GM21360 (cell line): ENCODE measurements around the gene TSGA10IP.

Source experiments
- ATAC-seq: cut with Tn5 transposase; IDR thresholded peaks from one replicate; pipeline ENCODE4 v1.9.1; 2021; ENCODE audit warnings: mild to moderate bottlenecking, moderate library complexity; ENCODE audit not compliant: unreplicated experiment

The TSGA10IP gene

DNA sequence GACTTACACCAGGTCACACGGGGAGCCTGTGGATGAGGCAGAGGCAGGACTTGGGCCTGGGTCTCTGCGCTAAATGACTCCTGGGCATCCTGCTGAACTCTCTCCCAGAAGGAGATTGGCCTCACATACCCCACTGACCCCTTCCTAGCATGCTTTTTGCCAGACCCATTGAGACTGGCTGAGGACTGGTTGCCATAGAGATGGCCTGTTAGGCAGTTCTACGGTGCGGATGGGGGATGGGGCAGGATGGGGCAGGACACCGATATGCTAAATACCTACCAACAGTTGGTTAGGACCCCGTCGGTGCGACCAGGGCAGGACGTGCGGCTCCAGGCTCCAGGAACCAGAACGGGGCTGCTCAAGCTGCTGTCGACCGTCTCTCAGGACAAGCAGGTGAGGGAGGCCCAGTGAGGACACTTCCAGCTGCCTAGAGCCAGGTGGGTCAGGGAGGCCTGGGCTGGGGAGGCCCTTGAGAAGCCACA, at the start of gene TSGA10IP:
Gene TSGA10IP, plus strand, starts transcription at position 51 of the 482 bp plus-strand sequence. Its CDS starts 196 bp downstream, at position 247.
- ATAC-seq = no peak

DNA sequence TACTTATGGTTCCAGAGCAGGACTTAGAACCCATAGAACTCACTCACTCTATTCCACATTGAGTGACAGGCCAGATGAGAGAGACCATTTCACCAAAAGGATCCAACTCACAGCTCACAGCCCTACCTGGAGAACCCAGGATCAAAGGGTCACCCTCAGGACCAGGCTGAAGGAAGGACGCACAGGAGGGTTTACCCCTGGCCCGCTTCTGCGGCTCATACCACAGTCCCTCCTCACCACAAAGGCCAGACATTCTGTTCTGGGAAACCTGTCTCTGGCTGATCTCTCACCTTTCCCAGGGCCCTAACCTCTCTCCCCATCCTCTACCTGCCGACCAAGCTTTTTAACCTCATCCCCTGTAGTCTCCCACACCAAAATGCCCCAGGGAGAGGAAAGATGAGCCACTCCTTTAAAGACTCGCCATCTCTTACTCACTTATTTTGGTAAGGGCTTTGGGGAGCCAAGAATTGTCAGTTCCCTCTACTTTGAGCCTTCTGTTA, 49.7 kb upstream of the TSGA10IP start:
- ATAC-seq = no peak

DNA sequence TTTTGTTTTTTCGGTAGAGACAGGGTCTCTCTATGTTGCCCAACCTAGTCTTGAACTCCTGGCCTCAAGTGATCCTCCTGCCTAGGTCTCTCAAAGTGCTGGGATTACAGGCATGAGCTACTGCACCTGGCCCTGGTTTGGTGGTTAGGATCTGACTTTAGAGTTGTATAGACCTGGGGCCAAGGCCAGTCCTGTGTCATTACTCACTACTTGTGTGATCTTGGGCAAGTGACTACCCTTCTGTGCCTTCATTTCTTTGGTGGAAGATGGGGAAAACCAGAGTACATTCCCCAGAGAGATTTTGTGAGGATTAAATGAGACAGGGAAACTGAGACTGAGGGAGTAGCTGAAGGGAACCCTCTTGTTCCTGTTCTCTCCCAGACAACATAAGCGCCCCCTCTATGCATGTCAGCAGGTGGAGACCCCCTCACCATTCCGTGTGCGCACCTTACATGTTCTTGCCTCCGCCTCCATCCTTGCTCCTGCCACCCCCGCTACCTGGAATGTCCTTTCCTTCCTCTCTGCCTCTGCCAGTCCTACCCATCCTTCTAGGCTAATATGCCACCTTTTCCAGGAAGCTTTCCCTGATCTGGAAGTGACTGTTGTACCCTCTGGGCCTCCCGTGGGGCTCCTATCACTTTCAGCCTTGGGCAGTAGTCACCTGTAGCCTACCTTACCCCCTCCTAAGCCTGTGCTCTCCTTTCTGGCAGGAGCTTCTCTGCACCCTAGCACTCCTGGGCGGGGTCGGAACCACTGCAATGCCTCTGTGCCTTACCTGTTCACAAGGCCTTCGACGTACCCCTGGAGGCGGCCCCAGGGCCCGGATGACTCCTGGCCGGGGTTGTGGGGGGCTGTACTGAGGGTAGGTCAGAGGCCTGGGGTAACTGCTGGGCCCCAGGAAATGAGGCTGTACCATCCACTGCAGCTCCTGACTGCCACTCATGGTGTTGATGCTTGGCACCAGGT, 49.0 kb upstream of the TSGA10IP start:
- no peak for ATAC-seq

DNA sequence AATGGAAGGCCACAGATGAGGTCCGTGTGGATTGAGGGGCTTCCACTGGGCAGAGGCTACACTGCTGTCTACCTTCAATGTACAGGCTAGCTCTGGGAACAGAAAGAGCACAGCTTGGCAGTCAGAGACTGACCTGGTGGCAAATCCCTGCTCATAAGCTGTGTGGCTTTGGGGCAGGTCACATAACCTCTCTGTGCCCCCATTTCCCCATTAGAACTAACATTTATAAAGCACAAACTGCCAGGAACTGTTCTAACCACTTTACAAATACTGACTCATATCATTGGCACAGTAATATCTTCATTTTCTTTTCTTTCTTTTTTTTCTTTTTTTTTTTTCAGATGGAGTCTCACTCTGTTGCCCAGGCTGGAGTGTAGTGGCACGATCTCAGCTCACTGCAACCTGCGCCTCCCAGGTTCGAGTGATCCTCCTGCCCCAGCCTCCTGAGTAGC, 48.2 kb upstream of the TSGA10IP start:
- no peak for ATAC-seq

DNA sequence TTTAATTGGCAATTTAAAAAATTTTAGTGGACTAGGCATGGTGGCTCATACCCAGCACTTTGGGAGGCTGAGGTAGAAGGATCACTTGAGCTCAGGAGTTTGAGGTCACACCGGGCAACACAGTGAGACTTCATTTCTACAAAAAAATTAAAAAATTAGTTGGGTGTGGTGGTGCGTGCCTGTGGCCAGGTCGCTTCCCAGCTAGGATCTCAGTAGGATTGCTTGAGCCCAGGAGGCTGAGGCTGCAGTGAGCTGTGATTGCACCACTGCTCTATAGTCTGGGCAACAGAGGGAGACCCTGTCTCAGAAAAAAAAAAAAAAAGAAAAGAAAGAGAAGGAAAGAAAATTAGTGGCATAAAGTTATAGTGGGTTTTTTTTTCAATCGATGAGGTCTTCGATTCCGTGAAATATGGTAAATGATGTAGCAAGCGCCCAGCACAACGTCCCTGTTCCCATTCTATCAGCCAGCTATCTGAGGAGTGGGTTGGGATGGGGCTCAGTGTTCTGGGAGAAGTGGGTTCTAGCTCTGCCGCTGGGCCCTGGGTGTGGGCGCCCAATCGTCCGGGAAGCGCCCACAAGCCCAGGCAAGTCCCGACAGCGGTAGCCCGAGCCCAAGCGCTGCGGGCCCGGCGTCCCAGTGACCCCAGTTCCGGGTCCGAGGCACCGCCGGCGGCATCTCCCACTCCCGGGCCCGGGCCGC, 46.5 kb upstream of the TSGA10IP start:
- ATAC-seq = no peak

DNA sequence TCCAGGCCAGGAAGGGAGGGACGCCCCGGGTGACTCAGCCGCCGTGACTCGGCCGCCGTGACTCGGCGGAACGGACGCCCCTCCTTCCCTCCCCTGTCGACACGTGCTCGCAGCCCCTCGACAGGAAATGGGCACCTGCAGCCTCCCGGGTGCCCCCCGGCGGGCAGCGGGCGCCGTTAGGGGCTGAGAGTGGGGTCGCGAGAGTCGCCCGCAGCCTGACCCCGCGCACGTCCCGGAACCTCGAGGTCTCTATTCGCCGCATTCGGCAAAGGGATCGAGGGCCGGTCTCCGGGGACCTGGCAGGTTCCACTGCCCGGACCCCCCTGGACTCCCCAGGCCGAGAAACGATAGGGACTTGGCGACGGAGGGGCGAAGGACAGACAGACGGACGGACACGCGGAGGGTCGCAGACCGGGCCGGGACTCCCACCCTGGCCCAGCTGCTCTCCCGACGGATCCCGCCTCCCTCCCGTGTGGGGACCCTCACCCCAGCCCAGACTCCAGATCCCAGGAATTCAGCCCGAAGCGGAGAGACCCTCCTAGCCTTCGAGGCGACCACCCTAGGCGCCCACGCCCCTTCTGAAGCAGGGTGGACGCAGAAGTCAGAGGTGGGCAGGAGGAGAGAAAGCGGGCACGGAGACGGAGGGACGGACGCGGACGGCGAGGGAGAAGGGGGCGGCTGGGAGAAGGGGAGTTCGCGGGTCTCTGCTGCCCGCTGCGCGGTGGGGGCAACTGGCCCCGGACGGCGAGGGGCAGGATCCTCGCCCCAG, 45.7 kb upstream of the TSGA10IP start:
- ATAC-seq = no peak

DNA sequence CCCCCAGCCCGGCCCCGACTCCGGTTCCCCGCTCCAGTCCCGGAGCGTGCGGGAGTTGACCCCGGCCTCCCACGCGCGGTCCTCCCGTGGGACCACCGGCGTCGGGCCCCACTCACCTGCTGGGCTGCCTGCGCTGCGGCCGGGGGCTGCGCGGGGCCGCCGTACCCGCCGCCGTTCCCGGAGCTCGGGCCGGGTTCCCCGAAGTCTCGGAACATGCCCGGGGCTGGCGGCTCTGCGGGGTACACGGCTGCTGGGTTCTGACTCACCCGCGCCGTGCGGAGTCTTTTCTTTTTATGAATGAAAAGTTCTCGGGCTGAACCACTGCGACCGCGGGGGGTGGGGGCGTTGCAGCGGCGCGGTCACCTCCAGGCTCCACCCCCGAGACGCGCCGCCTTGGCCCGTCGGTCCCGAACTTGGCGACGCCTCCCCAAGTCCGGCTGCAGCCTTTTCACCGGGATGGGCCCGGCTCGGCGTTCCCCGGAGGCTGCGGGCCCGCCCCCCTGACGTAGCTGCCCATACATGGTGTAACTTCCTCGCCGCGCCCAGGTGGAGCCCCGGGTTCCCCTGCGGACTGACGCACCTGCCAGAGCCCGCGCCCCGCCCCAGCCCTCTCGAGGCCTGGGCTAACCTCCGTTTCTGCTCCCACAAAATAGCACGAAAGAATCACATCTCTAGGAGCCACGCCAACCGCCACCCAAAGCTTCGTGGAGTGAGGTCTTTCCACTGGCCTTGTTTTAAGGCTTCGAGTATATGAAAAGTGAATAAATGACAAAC, 45.0 kb upstream of the TSGA10IP start, which contains the start of gene FOSL1:
Gene FOSL1, minus strand, starts transcription at position 264 of the 774 bp plus-strand sequence. Its CDS starts 49 bp downstream, at position 215.
- peak; percentile 70 for ATAC-seq

DNA sequence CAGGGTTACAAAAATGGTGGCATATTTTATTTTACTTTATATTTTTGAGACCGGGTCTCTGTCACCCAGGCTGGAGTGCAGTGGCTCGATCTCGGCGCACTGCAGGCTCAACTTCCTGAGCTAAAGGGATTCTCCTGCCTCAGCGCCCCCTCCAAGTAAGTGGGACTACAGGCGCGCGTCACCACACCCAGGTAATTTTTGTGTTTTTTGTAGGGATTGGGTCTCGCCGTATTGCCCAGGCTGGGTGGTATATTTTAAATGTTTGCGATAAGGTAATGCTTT, 44.4 kb upstream of the TSGA10IP start:
- no peak for ATAC-seq

DNA sequence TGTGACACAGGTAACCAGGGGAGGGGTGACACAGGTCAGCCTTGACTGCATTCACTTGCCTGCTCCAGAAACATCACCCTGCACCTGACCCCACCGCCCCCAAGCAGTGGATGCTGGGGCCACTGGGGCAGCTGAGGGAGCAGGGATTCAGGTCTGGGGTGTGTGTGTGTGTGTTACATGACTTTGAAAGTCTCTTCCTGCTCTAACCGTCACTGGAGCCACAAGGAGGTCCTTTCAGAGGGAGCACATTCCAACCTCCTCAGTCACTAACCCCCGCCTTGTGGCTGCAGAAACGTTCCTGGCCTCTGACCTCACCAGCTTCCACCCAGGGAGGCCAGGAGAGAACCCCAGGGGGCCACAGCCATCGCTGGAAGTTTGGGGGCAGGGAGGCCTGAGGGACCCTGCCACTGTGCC, 42.2 kb upstream of the TSGA10IP start:
- no peak for ATAC-seq

DNA sequence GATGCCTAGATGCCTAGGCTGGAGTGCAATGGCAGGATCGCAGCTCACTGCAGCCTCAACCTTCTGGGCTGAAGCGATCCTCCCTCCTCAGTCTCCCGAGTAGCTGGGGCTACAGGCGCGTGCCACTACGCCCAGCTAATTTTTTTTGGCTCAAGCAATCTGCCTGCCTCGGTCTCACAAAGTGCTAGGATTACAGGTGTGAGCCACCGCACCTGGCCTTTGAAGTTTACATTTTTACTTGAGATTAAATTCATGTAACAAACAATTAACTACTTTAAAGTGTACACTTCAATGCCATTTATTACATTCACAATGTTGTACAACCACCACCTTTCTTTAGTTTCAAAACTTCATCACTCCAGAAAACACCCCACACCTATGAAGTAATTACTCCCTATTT, 41.6 kb upstream of the TSGA10IP start:
- ATAC-seq = no peak

DNA sequence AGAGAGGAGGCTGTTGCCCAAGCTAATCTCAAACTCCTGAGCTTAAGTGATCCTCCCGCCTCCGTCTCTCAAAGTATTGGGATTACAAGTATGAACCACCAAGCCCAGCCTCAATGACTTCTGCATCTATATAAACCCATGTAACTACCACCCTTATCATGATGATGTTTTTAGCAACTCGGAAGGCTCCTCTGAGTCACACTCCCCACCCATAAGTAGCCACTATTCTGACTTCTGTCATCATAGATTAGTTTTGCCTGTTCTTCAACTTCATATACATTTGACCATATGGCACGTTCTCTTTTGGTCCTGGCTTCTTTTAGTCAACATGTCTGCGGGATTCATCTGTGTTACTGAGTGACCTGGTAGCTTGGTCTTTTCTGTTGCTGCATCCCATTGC, 38.7 kb upstream of the TSGA10IP start:
- no peak for ATAC-seq

DNA sequence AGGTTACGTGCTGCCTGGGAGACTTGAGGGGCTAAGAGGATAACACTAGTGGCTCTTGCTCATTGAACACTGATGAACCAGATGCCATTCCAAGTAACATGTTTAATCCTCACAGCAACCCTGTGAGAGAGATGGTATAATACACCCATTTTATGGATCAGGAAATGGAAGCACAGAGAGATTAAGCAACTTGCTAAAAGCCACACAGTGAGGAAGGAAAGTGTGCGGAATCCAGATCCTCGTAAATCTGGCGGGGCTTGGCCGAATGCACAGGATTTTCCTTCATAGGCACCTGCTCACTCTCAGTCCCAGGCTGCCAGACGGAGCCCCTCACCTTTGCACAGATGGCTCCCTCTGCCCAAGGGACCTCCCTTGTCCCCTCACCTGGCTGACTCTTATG, 37.4 kb upstream of the TSGA10IP start:
- no peak for ATAC-seq

DNA sequence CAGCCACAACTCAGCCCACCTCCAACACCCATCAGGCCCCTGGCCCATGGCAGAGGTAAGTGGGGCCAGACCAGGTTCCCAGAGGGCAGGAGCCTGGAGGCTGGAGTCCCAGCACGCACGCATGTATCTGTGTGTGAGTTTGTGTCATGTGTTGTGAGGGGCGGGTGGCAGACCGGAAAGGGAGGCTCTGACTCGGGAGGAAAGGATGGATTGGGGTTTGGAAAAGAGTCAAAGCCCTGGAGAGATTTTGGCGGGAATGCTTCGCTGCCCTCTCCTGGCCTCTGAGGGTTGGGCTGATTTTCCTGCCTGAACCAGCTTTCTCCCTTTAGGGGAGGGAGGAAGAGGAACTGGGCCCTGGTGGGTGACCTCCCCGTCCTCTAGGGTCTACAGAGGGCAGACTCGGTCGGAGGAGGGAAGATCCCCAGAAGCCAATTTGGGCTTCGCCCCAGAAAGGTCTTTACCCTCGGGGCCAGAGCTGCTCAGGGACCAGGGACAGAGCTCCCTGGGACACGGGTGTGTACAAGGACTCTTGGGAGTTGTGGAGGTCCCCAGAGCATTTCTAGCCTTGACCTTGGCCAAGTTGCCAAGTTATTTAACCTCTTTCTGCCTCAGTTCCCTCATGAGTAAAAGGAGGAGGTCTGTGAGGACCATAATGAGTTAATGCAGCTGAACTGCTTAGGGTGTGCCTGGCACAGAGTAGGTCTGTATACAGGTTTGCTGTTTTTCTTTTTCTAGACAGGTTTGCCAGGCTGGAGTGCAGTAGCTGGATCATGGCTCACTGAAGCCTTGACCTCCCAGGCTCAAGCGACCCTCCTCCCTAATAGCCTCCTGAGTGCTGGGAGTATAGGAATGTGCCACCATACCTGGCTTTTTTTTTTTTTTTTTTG, 33.4 kb upstream of the TSGA10IP start:
- no peak for ATAC-seq

DNA sequence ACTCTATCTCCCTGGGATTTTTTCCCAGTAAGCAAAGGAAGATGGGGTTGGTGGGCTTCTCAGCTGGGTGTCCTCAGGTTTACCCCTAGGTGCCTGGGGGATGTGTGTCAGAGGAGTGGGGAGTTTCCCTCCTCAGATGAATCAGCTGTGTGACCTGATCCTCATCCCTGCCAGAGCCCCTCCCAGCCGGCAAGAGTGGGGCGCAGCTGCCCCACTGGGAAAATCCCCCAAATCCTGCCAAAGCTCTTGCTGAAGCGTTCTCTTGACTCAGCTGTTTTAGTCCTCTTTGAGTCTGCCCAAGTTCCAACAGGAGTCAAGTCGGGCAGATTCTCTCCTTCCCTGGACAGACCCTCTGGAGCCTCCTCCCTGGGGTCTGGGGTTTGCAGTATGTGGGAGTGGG, 32.4 kb upstream of the TSGA10IP start:
- ATAC-seq = no peak

DNA sequence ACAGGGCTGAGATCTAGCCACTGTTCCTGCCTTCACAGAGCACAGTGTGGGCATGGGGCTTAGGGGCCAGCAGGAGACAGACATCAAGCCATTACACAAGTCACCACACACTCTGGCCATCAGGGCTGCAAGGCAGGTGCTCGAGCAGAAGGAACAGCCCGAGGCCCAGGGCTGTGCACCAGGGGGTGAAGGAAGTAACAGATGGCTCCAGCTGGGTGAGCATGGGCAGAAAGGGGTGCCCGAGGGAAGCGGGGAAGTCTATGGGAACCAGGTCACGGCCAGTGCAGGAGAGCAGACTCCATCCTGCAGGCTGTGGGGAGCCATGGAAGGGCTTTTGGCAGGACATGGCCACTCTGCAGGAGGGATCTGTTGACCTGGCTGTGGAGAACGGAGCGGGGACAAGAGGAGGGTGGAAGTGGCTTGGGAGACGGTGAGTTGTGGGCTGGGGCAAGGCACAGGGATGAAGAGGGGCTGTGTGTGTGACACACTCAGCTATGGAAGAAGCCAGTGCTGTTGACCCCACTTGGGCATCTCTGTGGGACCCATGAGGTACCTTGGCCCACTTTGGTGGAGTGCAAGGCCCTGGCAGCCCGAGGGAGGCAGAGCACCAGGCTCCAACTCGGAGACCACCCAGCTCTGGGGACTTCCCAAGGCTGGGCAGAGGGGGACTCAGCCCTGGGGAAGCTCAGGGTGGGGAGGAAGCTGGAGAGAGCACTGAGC, 30.0 kb upstream of the TSGA10IP start:
- no peak for ATAC-seq

DNA sequence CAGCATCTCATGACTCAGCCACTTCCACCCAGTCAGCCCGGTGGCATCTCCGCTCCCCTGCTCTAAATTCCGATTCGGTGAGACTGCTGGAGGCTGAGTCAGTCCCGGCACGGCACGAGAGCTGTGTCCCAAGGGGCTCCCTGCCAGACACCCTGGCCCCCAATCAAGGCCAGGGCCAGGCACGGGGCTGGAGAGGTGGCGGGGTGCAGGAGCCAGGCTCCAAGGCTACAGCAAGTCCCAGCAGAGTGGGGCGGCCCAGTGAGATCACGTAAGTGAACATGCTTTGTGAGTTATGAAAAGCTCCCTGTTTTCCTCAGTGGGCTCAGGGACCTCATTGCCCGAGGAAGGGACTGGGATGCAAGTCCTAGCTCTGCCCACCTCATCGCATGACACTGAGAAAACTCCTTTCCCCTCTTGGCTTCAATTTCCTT, 29.4 kb upstream of the TSGA10IP start:
- no peak for ATAC-seq

DNA sequence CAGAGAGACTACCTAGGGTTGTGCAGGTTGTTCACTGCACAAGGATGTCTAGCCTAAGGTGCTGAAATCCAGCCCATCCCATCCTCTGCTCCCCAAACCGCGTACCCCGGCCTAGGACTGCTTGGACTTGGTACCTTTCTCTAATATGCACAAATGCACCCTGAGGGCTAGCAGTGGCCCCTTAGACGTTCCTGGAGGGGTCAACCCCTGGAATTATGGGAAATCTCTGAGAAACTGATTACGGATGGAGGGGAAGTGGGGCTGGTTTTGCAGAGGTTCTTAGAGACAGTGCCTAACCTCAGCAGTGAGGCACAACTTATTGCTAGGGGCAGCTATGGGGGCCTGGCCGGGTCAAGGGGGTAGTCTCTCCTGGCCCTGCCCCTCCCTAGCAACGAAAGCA, 28.9 kb upstream of the TSGA10IP start:
- no peak for ATAC-seq

DNA sequence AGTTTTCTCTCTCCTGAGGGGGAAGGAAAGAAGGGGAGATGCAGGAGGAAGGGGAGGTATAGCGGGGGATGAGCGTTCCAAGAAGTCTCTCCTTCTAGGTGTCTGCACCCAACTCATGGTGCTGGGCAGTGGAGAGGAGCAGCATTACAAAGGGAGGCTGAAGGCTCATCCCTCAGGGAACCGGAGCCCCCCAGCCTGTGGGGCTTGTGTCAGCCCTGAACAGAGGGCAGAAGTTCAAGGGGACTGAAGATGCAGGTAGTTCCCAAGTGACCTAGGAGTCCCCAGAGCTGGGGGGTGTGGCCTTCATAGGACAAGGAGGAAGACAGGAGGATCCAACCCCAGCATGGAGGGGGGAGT, 28.2 kb upstream of the TSGA10IP start:
- ATAC-seq = no peak
